Vagina (tissue), 2 donors: ENCODE measurements around the gene VAV1.

Source experiments
- POLR2A ChIP-seq, 2 donors: fragments of 450-650 bp; IDR thresholded peaks; one replicate each; pipeline ENCODE4 v1.6.1; 2017; ENCODE audit warnings: antibody characterized with exemption in 2 of 2, mild to moderate bottlenecking in 2 of 2, moderate library complexity in 2 of 2
- POLR2AphosphoS5 ChIP-seq, 2 donors: sonication (generic); formaldehyde crosslinking; IDR thresholded peaks; one replicate each; pipeline ENCODE4 v1.9.0; 2017; ENCODE audit warnings: antibody characterized with exemption in 2 of 2, mild to moderate bottlenecking in 2 of 2, low read depth in 1 of 2; ENCODE audit not compliant: insufficient read depth in 1 of 2
- TF ChIP-seq, protein P1 (sequence below), 3 experiments: fragments of 450-650 bp in 2 of 3; fragments of 200-600 bp in 1 of 3; sonication (generic) in 1 of 3; IDR thresholded peaks; one replicate each; pipeline ENCODE4 v1.5.1; 2017 to 2019; ENCODE audit warnings: antibody characterized with exemption in 3 of 3, mild to moderate bottlenecking in 2 of 3, moderate library complexity in 2 of 3

DNA sequence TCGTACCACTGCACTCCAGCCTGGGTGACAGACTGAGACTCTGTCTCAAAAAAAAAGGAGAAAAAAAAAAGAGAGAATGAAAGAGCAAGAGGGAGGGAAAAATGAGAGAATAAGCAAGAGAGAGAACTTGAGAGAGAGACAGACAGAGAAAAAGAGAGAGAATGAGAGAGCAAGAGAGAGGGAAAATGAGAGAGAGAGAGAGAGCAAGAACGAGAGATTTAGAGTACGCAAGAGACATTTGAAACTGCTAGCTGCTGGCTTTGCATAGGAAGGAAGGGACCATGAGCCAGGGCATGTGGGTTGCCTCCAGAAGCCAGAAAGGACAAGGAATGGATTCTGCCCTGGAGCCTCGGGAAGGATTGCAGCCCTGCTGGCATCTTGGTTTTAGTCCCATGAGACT lies 105.3 kb downstream of the VAV1 start:
- TF ChIP-seq POLR2A (IDR thresholded peaks at IDR 0.05) (no peak), POLR2AphosphoS5 (IDR thresholded peaks at IDR 0.05; ENCODE audit: insufficient read depth in 1 of 2, low read depth in 1 of 2) (no peak)
- TF ChIP-seq, protein P1, sequence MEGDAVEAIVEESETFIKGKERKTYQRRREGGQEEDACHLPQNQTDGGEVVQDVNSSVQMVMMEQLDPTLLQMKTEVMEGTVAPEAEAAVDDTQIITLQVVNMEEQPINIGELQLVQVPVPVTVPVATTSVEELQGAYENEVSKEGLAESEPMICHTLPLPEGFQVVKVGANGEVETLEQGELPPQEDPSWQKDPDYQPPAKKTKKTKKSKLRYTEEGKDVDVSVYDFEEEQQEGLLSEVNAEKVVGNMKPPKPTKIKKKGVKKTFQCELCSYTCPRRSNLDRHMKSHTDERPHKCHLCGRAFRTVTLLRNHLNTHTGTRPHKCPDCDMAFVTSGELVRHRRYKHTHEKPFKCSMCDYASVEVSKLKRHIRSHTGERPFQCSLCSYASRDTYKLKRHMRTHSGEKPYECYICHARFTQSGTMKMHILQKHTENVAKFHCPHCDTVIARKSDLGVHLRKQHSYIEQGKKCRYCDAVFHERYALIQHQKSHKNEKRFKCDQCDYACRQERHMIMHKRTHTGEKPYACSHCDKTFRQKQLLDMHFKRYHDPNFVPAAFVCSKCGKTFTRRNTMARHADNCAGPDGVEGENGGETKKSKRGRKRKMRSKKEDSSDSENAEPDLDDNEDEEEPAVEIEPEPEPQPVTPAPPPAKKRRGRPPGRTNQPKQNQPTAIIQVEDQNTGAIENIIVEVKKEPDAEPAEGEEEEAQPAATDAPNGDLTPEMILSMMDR (IDR thresholded peaks at IDR 0.05), result no peak
